GM19324 (cell line): ENCODE data around the gene TCFL5.
"Not testable (repeated sequence)": the region's sequence is repeated elsewhere in the genome, so short reads cannot be mapped to it uniquely, and the experiment has no call there.

Experiments used
- ATAC-seq: cut with Tn5 transposase; IDR thresholded peaks from one replicate; pipeline ENCODE4 v1.9.1; 2021; ENCODE audit warnings: mild to moderate bottlenecking, moderate library complexity; ENCODE audit not compliant: unreplicated experiment, low FRiP score

The TCFL5 gene

DNA sequence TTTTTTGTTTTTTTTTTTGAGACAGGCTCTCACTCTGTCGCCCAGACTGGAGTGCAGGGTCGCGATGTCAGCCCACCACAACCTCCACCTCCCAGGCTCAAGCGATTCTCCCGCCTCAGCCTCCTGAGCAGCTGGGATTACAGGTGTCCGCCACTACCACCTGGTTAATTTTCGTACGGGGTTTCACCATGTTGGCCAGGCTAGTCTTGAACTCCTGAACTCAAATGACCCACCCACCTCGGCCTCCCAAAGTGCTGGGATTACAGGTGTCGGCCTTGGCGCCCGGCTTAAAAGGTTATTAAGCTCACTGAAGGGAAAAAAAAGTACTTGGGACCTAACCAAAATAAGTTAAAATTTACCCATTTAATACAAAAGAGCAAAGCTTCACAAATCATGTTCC is 1.9 kb downstream of the TCFL5 start:
- no peak for ATAC-seq

- ATAC-seq, result no peak
Measured at GRCh38 chr20:62858058-62858830, 3.4 kb downstream of the TCFL5 start.

GRCh38 chr20:62856931-62857619 is 4.5 kb downstream of the TCFL5 start:
- ATAC-seq, result no peak

- no peak for ATAC-seq
Measured at GRCh38 chr20:62855120-62855519, 6.5 kb downstream of the TCFL5 start.

DNA sequence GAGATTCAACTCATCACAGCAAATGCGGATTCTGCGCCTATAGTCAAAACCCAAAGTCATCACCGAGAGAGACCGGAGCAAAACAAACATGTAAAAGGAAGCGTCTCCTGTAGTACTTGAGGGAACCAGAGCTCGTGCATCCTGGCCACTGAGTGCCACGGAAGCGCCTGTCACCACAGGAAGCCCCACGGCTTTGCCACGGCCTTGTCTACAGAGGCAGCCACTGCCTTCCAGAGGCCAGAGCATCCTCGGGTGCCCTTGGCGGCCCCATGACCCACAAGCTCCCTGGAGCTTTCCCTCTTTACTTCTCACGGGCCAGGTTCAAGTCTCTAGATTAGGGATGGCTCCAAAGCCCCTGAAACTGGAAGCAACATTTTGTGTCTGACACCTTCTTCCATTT is 7.5 kb downstream of the TCFL5 start:
- no peak for ATAC-seq

GRCh38 chr20:62853304-62853703 is 8.3 kb downstream of the TCFL5 start:
- not testable (repeated sequence) for ATAC-seq

GRCh38 chr20:62852841-62853240 is 8.8 kb downstream of the TCFL5 start:
- no peak for ATAC-seq

GRCh38 chr20:62852196-62852595 is 9.4 kb downstream of the TCFL5 start:
- ATAC-seq, result no peak

DNA sequence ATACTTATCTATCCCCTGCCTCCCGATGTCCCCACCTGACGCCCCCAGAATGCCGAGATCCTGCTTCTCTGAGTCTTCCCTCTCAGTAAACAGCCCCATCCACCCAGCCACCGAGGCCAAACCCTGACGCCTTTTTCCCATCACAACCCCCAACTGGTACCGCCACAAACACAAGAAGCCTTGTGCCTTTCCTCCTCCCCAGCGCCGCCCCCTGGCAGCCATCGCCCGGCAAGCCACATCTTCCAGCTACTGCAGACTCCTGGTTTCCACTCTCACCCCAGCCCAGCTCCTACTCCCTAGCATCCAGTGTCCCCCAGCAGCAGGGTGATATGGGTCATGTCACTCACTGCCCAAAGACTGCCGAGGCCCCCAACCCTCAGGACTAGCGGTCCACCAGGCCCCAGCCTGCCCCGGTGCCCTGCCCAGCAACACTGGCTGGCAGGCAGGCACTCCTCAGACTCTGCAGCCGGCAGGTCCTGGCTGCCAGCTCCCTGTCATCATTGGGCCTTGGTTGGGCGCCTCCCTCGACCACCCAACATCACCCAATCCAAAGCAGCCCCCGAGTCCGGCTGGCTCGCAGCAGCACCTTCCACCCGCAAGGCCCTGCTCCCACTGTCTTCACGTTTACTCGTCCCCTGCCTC is 11.2 kb downstream of the TCFL5 start:
- no peak for ATAC-seq

DNA sequence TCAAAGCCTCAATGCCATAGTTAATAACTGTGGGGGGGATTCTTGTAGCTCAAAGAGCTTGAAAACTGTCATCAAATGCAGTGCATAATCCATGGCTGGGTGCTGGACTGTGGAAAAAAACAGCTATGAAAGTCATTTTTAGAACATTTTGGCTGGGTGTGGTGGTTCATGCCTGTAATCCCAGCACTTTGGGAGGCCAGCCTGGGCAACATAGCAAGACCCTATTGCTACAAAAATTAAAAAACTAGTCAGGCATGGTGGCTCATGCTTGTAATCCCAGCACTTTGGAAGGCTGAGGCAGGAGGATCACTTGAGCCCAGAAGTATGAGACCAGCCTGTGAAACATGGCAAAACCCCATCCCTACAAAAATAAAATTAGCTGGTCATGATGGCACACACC is 12.2 kb downstream of the TCFL5 start:
- ATAC-seq, result no peak

DNA sequence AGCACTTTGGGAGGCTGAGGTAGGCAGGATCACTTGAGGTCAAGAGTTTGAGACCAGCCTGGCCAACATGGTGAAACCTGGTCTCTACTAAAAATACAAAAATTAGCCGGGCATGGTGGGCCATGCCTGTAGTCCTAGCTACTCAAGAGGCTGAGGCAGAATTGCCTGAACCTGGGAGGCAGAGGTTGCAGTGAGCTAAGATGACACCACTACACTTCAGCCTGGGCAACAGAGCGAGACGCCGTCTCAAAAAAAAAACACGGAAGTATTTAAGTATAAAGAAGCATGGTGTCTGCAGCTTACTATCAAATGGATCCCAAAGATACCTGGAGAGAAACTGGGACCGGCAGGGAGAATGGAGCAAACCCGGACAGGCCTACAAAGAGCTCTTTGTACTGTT is 12.7 kb downstream of the TCFL5 start:
- not testable (repeated sequence) for ATAC-seq

- no peak for ATAC-seq
Measured at GRCh38 chr20:62846166-62846890, 15.3 kb downstream of the TCFL5 start.

GRCh38 chr20:62845416-62846160 is 16.0 kb downstream of the TCFL5 start:
- no peak for ATAC-seq

GRCh38 chr20:62844182-62844581 is 17.4 kb downstream of the TCFL5 start:
- ATAC-seq, result no peak

DNA sequence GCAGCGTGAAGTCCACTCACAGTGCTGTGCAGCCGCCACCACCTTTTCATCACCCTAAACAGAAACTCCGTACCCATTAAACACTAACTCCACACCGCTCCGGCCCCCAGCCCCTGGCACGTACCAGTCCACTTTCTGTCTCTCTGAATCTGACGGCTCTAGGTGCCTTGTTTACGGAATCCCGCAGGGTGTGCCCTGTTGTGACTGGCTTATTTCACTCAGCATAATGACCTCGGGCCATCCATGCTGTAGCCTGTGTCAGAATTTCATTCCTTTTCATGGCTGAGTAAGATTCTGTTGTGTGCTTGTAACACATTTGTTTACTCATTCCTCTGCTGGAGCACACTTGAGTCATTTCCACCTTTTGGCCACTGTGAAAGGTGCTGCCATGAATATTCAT is 18.0 kb downstream of the TCFL5 start:
- no peak for ATAC-seq

DNA sequence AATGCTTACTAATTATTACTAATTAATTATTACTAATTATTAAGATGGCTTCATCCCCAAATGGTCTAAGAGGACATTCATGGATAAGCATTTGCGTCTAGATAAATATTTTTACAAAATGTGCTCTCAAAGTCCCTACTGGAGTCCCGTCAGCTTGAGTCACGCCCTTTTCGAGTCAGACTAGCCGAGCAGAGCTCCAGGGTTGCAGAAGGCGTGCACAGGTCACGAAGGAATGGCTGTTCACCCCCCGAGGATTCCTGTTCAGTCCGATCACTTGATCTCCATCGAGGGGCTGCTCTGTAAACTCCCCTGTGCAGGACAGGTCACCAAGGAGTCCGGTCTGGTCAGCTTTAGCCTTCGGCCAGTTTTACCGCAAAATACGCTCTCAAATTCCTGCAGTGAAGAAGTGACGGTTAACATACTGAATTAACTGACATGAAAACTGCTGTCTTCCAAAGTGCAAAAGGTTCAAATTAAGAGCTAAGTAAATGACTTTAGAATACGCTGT is 19.9 kb downstream of the TCFL5 start:
- no peak for ATAC-seq

GRCh38 chr20:62840244-62841197 is 21.1 kb downstream of the TCFL5 start:
- ATAC-seq, result no peak

GRCh38 chr20:62839816-62840215 is 21.8 kb downstream of the TCFL5 start:
- ATAC-seq, result no peak

GRCh38 chr20:62839261-62839660 is 22.4 kb downstream of the TCFL5 start:
- ATAC-seq, result no peak
